Fibroblast of skin of left biceps (primary cell): ENCODE data around the gene TOMT.

ENCODE experiments used
- DNase-seq, 2 experiments: peaks; one replicate each; pipeline ENCODE4 v3.0.0-alpha.2; 2013; ENCODE audit warnings: low read depth in 2 of 2

TOMT gene, protein sequence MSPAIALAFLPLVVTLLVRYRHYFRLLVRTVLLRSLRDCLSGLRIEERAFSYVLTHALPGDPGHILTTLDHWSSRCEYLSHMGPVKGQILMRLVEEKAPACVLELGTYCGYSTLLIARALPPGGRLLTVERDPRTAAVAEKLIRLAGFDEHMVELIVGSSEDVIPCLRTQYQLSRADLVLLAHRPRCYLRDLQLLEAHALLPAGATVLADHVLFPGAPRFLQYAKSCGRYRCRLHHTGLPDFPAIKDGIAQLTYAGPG

DNA sequence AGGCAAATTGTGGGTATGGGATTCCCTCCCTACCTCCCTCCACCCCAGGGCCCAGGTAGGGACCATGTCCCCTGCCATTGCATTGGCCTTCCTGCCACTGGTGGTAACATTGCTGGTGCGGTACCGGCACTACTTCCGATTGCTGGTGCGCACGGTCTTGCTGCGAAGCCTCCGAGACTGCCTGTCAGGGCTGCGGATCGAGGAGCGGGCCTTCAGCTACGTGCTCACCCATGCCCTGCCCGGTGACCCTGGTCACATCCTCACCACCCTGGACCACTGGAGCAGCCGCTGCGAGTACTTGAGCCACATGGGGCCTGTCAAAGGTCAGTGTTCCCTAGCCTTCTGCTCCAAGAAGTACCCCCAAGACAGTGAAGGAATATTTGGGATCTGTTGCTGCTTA is at the start of gene TOMT:
TOMT (plus strand) TSS at position 37 of the 400 bp plus-strand sequence; CDS start at position 65, 28 bp downstream.
- DNase-seq: no peak

DNA sequence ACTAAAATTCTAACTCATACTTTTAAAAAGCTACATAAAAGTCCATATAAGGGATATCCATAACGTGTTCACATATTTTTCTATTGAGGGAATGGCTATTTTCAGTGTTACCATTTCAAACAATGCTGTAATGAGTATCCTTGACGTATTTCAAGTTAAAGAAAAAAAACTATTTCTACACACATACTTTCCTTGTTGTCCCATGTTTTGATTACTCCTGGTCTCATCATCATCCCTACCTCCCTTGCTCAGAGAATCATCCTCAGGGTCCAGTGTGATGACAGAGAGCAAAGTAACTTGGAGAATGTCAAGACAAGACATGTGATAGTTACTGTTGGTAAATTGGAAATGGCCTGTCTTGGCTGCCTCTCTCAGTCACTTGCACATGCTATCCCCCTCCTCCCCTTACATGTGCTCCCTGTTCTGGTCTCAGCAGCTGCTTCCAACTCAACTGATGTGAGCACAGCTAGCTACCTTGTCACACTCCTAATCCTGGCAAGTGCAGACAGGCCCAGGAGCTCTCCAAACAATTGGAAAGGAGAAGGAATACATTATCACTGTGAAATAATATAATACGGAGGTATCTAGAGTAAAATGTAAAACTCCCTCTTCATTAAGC is 47.2 kb upstream of the TOMT start:
- peak in 1 of 2 experiments; percentile 19 for DNase-seq

- DNase-seq: no peak
Measured at GRCh38 chr11:72061739-72062396, 43.9 kb upstream of the TOMT start.

GRCh38 chr11:72066855-72067254 is 38.9 kb upstream of the TOMT start:
- DNase-seq: no peak

DNA sequence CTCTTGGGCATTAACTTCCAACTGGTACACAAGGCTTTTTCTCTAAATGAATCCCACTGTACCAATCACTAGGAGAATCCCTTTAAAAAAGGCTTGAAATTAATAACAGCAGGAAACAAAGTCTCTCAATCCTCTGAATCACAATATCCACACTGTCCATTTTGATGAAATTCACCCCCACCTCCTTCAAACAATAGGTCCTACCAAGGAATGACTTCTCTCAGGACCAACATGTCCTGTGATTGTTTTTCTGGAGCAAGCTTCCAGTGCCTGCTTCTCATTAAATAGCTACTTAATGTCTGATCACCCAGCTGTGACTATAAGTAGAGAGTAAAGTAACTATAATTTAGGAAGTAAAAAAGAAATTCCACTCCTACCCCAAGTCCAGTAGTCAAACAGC is 38.5 kb upstream of the TOMT start:
- DNase-seq: no peak

- no peak for DNase-seq
Measured at GRCh38 chr11:72067676-72068075, 38.0 kb upstream of the TOMT start.

GRCh38 chr11:72069200-72069599 is 36.5 kb upstream of the TOMT start:
- no peak for DNase-seq

GRCh38 chr11:72069787-72070251 is 35.9 kb upstream of the TOMT start:
- no peak for DNase-seq

GRCh38 chr11:72070491-72070890 is 35.2 kb upstream of the TOMT start:
- DNase-seq: no peak

- DNase-seq: peak in 1 of 2 experiments; percentile 32
Measured at GRCh38 chr11:72072348-72072747, 33.4 kb upstream of the TOMT start.

- no peak for DNase-seq
Measured at GRCh38 chr11:72075109-72075508, 30.6 kb upstream of the TOMT start.

GRCh38 chr11:72075756-72076155 is 30.0 kb upstream of the TOMT start:
- no peak for DNase-seq

- DNase-seq: no peak
Measured at GRCh38 chr11:72078477-72078876, 27.2 kb upstream of the TOMT start.

DNA sequence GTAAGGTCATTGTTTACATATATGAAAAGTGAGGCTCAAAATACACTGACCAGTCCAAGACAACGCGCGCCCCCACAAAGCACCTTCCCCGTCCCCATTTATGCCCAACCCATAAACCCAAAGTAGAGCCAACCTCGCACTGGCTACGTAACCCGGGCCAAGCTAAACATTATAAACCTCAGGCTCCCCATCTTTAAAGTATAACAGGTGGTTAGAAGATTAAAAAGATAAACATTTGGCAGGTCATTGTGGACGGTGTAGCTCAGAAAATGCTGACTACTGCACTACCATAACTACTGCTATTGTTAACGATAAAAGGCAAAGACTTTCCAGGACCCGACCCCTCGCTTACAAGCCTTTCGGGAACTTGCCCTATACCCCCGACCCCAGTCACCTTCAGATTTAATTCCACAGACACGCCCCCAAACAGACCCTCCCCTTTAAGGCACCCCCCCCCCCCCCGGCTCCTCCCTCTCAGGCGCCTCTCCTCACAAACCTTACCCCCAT is 25.9 kb upstream of the TOMT start:
- DNase-seq: no peak

DNA sequence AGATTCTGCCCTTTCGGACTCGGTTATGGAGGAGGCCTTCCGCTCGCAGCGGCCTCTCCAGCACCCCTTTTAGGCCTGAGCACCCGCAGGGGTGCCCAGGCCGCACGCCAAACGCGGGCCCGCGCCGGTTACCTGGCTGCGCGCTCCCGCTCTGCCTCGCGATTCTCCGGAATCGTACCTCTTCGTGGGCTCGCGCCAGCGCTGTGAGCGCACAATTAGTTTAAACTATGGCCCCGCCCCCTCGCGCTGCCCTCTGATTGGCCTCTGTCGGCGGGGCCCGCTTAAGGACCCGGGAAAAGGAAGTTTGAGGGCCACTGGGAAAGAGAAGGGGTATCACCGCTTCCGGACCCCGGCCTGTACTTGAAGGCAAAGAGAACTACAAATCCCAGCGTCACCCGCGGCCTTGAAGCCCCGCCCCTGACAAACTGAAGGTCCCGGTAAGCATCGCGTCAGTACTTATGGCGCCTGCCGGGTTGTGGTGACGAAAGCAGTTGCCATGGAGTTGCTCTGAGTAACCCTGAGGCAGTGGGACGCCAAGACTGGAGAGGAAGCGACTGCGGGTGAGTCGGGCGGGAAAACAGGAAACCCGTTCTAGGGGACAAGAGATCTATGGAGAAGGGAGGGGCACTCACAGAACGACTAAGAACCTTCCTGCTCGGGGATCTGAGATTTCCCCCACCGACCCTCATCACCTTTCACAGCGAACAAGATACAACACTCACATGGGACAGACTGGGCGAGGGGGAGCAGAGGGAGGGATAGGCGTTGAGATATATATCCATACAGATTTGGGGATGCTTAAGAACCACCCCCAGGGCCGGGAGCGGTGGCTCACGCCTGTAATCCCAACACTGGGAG is 25.2 kb upstream of the TOMT start, which contains the start of the genes LRRC51 and NUMA1:
LRRC51 (plus strand) TSS at position 525 of the 858 bp plus-strand sequence. CDS start 8,234 bp downstream, outside the sequence.
NUMA1 (minus strand) TSS at position 217 of the 858 bp plus-strand sequence. CDS start 44,599 bp downstream, outside the sequence.
- peak; percentile 99 to 100 for DNase-seq

DNA sequence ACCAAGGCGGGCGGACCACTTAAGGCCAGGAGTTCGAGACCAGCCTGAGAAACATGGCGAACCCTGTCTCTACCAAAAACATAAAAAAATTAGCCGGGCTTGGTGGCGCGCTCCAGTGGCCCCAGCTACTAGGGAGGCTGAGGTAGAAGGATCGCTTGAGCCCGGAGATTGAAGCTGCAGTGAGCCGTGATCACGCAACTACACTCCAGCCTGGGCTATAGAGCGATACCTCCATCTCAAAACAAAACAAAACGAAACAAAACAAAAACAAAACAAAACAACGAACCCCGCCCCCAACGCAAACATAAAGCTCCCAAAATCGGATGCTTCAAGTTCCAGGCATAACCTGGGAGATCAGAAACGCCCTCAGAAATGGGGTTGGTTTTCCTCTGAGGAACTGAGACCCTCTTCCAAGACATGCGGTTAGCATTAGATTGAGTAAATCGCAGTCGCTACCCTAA is 24.5 kb upstream of the TOMT start:
- no peak for DNase-seq

GRCh38 chr11:72081821-72082453 is 23.8 kb upstream of the TOMT start:
- DNase-seq: no peak

- DNase-seq: no peak
Measured at GRCh38 chr11:72083414-72083813, 22.3 kb upstream of the TOMT start.

DNA sequence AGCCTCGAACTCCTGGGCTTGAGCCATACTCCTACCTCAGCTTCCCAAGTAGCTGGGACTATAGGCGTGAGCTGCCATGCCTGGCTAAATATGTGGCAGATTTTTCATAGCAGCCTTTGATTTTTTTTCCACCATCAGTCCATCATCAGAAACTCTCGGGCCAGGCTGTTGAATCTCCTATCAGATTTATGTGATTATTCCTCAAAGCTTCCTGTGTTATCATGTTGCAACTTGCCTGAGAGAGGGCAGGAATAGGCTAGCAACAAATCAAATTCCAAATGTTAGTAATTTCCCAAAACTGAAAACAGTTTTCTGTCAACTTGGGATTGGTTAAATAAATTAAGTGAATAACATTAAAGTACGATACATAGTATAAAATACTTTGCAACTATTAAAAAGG is 21.6 kb upstream of the TOMT start:
- DNase-seq: no peak

- DNase-seq: no peak
Measured at GRCh38 chr11:72084965-72085364, 20.8 kb upstream of the TOMT start.
